GM04503 (cell line): ENCODE measurements around the gene TCERG1L.
"Not testable (repeated sequence)": the region's sequence is repeated elsewhere in the genome, so short reads cannot be mapped to it uniquely, and the experiment has no call there.

Source experiments
- DNase-seq: peaks from one replicate; pipeline ENCODE4 v3.0.0-alpha.2; 2012; ENCODE audit warnings: low read depth

The TCERG1L gene

GRCh38 chr10:131100418-131101410, 210.8 kb downstream of the TCERG1L start:
- not testable (repeated sequence) for DNase-seq

GRCh38 chr10:131099028-131099726, 212.3 kb downstream of the TCERG1L start:
- no peak for DNase-seq

- DNase-seq = no peak
Measured at GRCh38 chr10:131098416-131098952, 213.0 kb downstream of the TCERG1L start.

GRCh38 chr10:131096031-131096430, 215.5 kb downstream of the TCERG1L start:
- no peak for DNase-seq

GRCh38 chr10:131095313-131095580, 216.3 kb downstream of the TCERG1L start:
- DNase-seq = no peak

- DNase-seq = no peak
Measured at GRCh38 chr10:131094527-131095312, 216.8 kb downstream of the TCERG1L start.

- no peak for DNase-seq
Measured at GRCh38 chr10:131093795-131094366, 217.6 kb downstream of the TCERG1L start.

GRCh38 chr10:131093346-131093745, 218.2 kb downstream of the TCERG1L start:
- DNase-seq = no peak

- DNase-seq = no peak
Measured at GRCh38 chr10:131092876-131093275, 218.6 kb downstream of the TCERG1L start.

GRCh38 chr10:131092386-131092785, 219.1 kb downstream of the TCERG1L start:
- no peak for DNase-seq

- no peak for DNase-seq
Measured at GRCh38 chr10:131091682-131092081, 219.8 kb downstream of the TCERG1L start.

GRCh38 chr10:131090761-131091661, 220.5 kb downstream of the TCERG1L start:
- no peak for DNase-seq

GRCh38 chr10:131089861-131090260, 221.7 kb downstream of the TCERG1L start:
- no peak for DNase-seq

GRCh38 chr10:131089150-131089549, 222.4 kb downstream of the TCERG1L start:
- no peak for DNase-seq

- no peak for DNase-seq
Measured at GRCh38 chr10:131088619-131089018, 222.9 kb downstream of the TCERG1L start.

- no peak for DNase-seq
Measured at GRCh38 chr10:131087464-131088215, 223.9 kb downstream of the TCERG1L start.

GRCh38 chr10:131086511-131086910, 225.0 kb downstream of the TCERG1L start:
- no peak for DNase-seq

- DNase-seq = no peak
Measured at GRCh38 chr10:131086094-131086493, 225.4 kb downstream of the TCERG1L start.

- no peak for DNase-seq
Measured at GRCh38 chr10:131085091-131085860, 226.2 kb downstream of the TCERG1L start.
